SU-DHL-6 (cell line): ENCODE results near the gene PDP2.

Experiments
- H2AFZ ChIP-seq: fragments of 200-600 bp; sonication (generic); 2 replicates; pipeline ENCODE4 v1.6.1; 2014; ENCODE audit warnings: low read depth, mild to moderate bottlenecking, moderate library complexity, mixed read lengths, antibody characterized with exemption, low read length; ENCODE audit not compliant: severe bottlenecking
- H3F3A ChIP-seq: fragments of 200-600 bp; shearing (Covaris generic); 2 replicates; pipeline ENCODE4 v1.6.0; 2016; ENCODE audit warnings: antibody characterized with exemption, mild to moderate bottlenecking; ENCODE audit not compliant: insufficient read depth
- H3K27ac ChIP-seq: fragments of 200-600 bp; sonication (generic); 2 replicates; pipeline ENCODE4 v1.5.1; 2016; ENCODE audit warnings: low read depth, mild to moderate bottlenecking, low read length, moderate library complexity, mixed read lengths
- H3K27me3 ChIP-seq: fragments of 200-600 bp; sonication (generic), shearing (Covaris generic); 2 replicates; pipeline ENCODE4 v1.6.0; 2014; ENCODE audit warnings: mild to moderate bottlenecking, low read length
- H3K36me3 ChIP-seq: fragments of 200-600 bp; sonication (generic); 2 replicates; pipeline ENCODE4 v1.6.1; 2014; ENCODE audit warnings: mild to moderate bottlenecking, low read length, mixed read lengths
- H3K4me2 ChIP-seq: fragments of 300-600, 200-600 bp; shearing (Covaris generic), sonication (generic); 2 replicates; pipeline ENCODE4 v1.6.0; 2014; ENCODE audit warnings: low read length, low read depth, mild to moderate bottlenecking; ENCODE audit not compliant: poor library complexity, severe bottlenecking
- H3K4me3 ChIP-seq: fragments of 200-600 bp; sonication (generic); 2 replicates; pipeline ENCODE4 v1.5.1; 2014; ENCODE audit warnings: antibody characterized with exemption, low read length, mild to moderate bottlenecking, mixed read lengths; ENCODE audit not compliant: insufficient read depth, poor library complexity, severe bottlenecking
- H3K79me2 ChIP-seq: fragments of 200-600 bp; sonication (generic); 2 replicates; pipeline ENCODE4 v1.6.1; 2014; ENCODE audit warnings: mild to moderate bottlenecking, low read length, moderate library complexity; ENCODE audit not compliant: insufficient read depth
- H3K9ac ChIP-seq: fragments of 200-600 bp; sonication (generic); 2 replicates; pipeline ENCODE4 v1.7.0; 2014; ENCODE audit warnings: mild to moderate bottlenecking, low read length
- H3K9me2 ChIP-seq: fragments of 200-600 bp; sonication (generic); replicated peaks from 2 replicates; pipeline ENCODE4 v1.6.1; 2014; ENCODE audit warnings: low read length; ENCODE audit not compliant: insufficient read depth
- H3K9me3 ChIP-seq: fragments of 200-600 bp; sonication (generic); 2 replicates; pipeline ENCODE4 v1.6.1; 2014; ENCODE audit warnings: low read length, mixed read lengths; ENCODE audit not compliant: insufficient read depth
- H4K20me1 ChIP-seq: fragments of 200-600 bp; sonication (generic); 2 replicates; pipeline ENCODE4 v1.6.1; 2014; ENCODE audit warnings: low read depth, mild to moderate bottlenecking, antibody characterized with exemption, low read length, moderate library complexity, mixed read lengths
- CTCF ChIP-seq: fragments of 200-600 bp; sonication (generic); IDR thresholded peaks from one replicate; pipeline ENCODE4 v1.5.1; 2017; ENCODE audit warnings: antibody characterized with exemption, mild to moderate bottlenecking, low read length, moderate library complexity; ENCODE audit not compliant: insufficient read depth, poor library complexity, severe bottlenecking
- EZH2phosphoT487 ChIP-seq: fragments of 200-600 bp; sonication (generic), shearing (Covaris generic); conservative IDR thresholded peaks from 2 replicates; pipeline ENCODE4 v1.6.1; 2018; ENCODE audit warnings: mild to moderate bottlenecking, antibody characterized with exemption, low read length, moderate library complexity, mixed read lengths

PDP2 gene

GRCh38 chr16:66913081-66913480 lies 32.8 kb downstream of the PDP2 start:
- no peak overlapping the region for H3K9ac ChIP-seq
- no peak overlapping the region for H3K27ac ChIP-seq
- no peaks in the 10 kb centered on the region for H3F3A ChIP-seq
- no peaks in the 10 kb centered on the region for H3K9me2 ChIP-seq
- TF ChIP-seq CTCF, result no peak
- no peak for TF ChIP-seq EZH2phosphoT487
- no peaks in the 10 kb centered on the region for H3K9me3 ChIP-seq
- no peak overlapping the region for H3K4me3 ChIP-seq
- no peaks in the 10 kb centered on the region for H3K36me3 ChIP-seq
- no peaks in the 10 kb centered on the region for H3K79me2 ChIP-seq
- H3K27me3 ChIP-seq, result 0 out of 2 replicates have a peak, but pooled peaks cover 2% of the 10 kb centered on the region
- H4K20me1 ChIP-seq, result no peaks in the 10 kb centered on the region
- H3K4me2 ChIP-seq, result no peak overlapping the region
- H2AFZ ChIP-seq, result no peak overlapping the region

GRCh38 chr16:66913711-66914110 lies 33.4 kb downstream of the PDP2 start:
- Histone ChIP-seq H3K36me3 (no peaks in the 10 kb centered on the region), H3K9ac (no peak overlapping the region), H3K27me3 (0 out of 2 replicates have a peak, but pooled peaks cover 2% of the 10 kb centered on the region), H3K4me2 (no peak overlapping the region), H3K79me2 (no peaks in the 10 kb centered on the region), H3K9me2 (no peaks in the 10 kb centered on the region), H4K20me1 (no peaks in the 10 kb centered on the region), H3F3A (no peaks in the 10 kb centered on the region), H3K9me3 (no peaks in the 10 kb centered on the region), H3K27ac (no peak overlapping the region), H3K4me3 (no peak overlapping the region), H2AFZ (no peak overlapping the region)
- TF ChIP-seq EZH2phosphoT487 (no peak), CTCF (no peak)

GRCh38 chr16:66914541-66914940 lies 34.2 kb downstream of the PDP2 start:
- no peaks in the 10 kb centered on the region for H3K9me3 ChIP-seq
- H3K4me3 ChIP-seq, result no peak overlapping the region
- no peak overlapping the region for H2AFZ ChIP-seq
- H3K27ac ChIP-seq, result no peak overlapping the region
- H3K4me2 ChIP-seq, result no peak overlapping the region
- H4K20me1 ChIP-seq, result no peaks in the 10 kb centered on the region
- TF ChIP-seq CTCF, result no peak
- no peak for TF ChIP-seq EZH2phosphoT487
- H3F3A ChIP-seq, result no peaks in the 10 kb centered on the region
- no peaks in the 10 kb centered on the region for H3K79me2 ChIP-seq
- no peak overlapping the region for H3K9ac ChIP-seq
- H3K36me3 ChIP-seq, result no peaks in the 10 kb centered on the region
- H3K27me3 ChIP-seq, result 0 out of 2 replicates have a peak, but pooled peaks cover 2% of the 10 kb centered on the region
- H3K9me2 ChIP-seq, result no peaks in the 10 kb centered on the region
